Measurements from ENCODE around the gene DDC. TPM values are rescaled to one million over a fixed set of nuclear protein-coding genes. Genes with fewer than 3 reads are reported as not detected.

Gene DDC
- polyA plus RNA-seq, 1 experiment = not detected

GRCh38 chr7:50594136-50594535 is 28.9 kb upstream of the DDC start:
- CTCF ChIA-PET = interaction anchor here (0.8 to 1.0 kb wide), 2 partner anchors 39 to 569 kb away, joined by 3 read pairs; no protein-coding TSS in a partner anchor
- POLR2A ChIA-PET = no interaction called here
- TF ChIP-seq CTCF (IDR thresholded peaks at IDR 0.05; ENCODE audit: low read depth, low read length) = no peak
- Histone ChIP-seq H3K27me3 (ENCODE audit: control insufficient read depth, insufficient read depth, low read length) (no peaks in the 10 kb centered on the region), H3K27ac (ENCODE audit: low read depth, low read length) (no peak overlapping the region), H3K9me3 (ENCODE audit: control insufficient read depth, insufficient read depth, low read length) (no peaks in the 10 kb centered on the region; the same call in 1 of the 2 replicates), H3K4me3 (ENCODE audit: low read depth, low read length) (no peak overlapping the region)
- no peak for DNase-seq (ENCODE audit: low read depth, low spot score)

GRCh38 chr7:50592940-50593339 is 27.7 kb upstream of the DDC start:
- no peak for TF ChIP-seq CTCF (IDR thresholded peaks at IDR 0.05; ENCODE audit: low read depth, low read length)
- ChIA-PET CTCF (no interaction called here), POLR2A (no interaction called here)
- no peak overlapping the region for H3K4me3 ChIP-seq (ENCODE audit: low read depth, low read length)
- H3K9me3 ChIP-seq (ENCODE audit: control insufficient read depth, insufficient read depth, low read length) = no peaks in the 10 kb centered on the region; the same call in 1 of the 2 replicates
- H3K27me3 ChIP-seq (ENCODE audit: control insufficient read depth, insufficient read depth, low read length) = peaks cover 1% of the 10 kb centered on the region
- no peak overlapping the region for H3K27ac ChIP-seq (ENCODE audit: low read depth, low read length)
- DNase-seq (ENCODE audit: low read depth, low spot score) = no peak

GRCh38 chr7:50591480-50592438 is 26.6 kb upstream of the DDC start:
- no peak overlapping the region for H3K27ac ChIP-seq (ENCODE audit: low read depth, low read length)
- no peak for DNase-seq (ENCODE audit: low read depth, low spot score)
- TF ChIP-seq CTCF (IDR thresholded peaks at IDR 0.05; ENCODE audit: low read depth, low read length) = no peak
- peaks cover 4% of the 10 kb centered on the region for H3K27me3 ChIP-seq (ENCODE audit: control insufficient read depth, insufficient read depth, low read length)
- ChIA-PET CTCF (no interaction called here), POLR2A (no interaction called here)
- H3K4me3 ChIP-seq (ENCODE audit: low read depth, low read length) = no peak overlapping the region
- no peaks in the 10 kb centered on the region; the same call in 1 of the 2 replicates for H3K9me3 ChIP-seq (ENCODE audit: control insufficient read depth, insufficient read depth, low read length)

- H3K27ac ChIP-seq (ENCODE audit: low read depth, low read length) = no peak overlapping the region
- no peaks in the 10 kb centered on the region; the same call in 1 of the 2 replicates for H3K9me3 ChIP-seq (ENCODE audit: control insufficient read depth, insufficient read depth, low read length)
- DNase-seq (ENCODE audit: low read depth, low spot score) = no peak
- ChIA-PET POLR2A (no interaction called here), CTCF (interaction anchor here (2.2 kb wide), 1 partner anchor 570 kb away, joined by 7 read pairs; no protein-coding TSS in a partner anchor)
- no peak for TF ChIP-seq CTCF (IDR thresholded peaks at IDR 0.05; ENCODE audit: low read depth, low read length)
- H3K27me3 ChIP-seq (ENCODE audit: control insufficient read depth, insufficient read depth, low read length) = peaks cover 4% of the 10 kb centered on the region
- H3K4me3 ChIP-seq (ENCODE audit: low read depth, low read length) = no peak overlapping the region
Measured at GRCh38 chr7:50591098-50591479, 25.9 kb upstream of the DDC start.

GRCh38 chr7:50590535-50590934 is 25.3 kb upstream of the DDC start:
- POLR2A ChIA-PET = no interaction called here

More at GRCh38 chr7:50590535-50590934, 25.3 kb upstream of the DDC start:
- peaks cover 4% of the 10 kb centered on the region for H3K27me3 ChIP-seq (ENCODE audit: control insufficient read depth, insufficient read depth, low read length)
- TF ChIP-seq CTCF (IDR thresholded peaks at IDR 0.05; ENCODE audit: low read depth, low read length) = no peak
- no peak overlapping the region for H3K27ac ChIP-seq (ENCODE audit: low read depth, low read length)
- no peaks in the 10 kb centered on the region; the same call in 1 of the 2 replicates for H3K9me3 ChIP-seq (ENCODE audit: control insufficient read depth, insufficient read depth, low read length)
- no peak overlapping the region for H3K4me3 ChIP-seq (ENCODE audit: low read depth, low read length)
- CTCF ChIA-PET = interaction anchor here (0.7 to 2.2 kb wide), 2 partner anchors 100 to 571 kb away, joined by 3 to 7 read pairs; no protein-coding TSS in a partner anchor
- DNase-seq (ENCODE audit: low read depth, low spot score) = no peak

All from AG04450 (cell line).